ENCODE results near the gene GBP1.
A peak's percentile ranks its signal among the peaks of the same experiment; 100 is the strongest.
"Not testable (repeated sequence)": the region's sequence is repeated elsewhere in the genome, so short reads cannot be mapped to it uniquely, and the experiment has no call there.

Gene GBP1

DNA sequence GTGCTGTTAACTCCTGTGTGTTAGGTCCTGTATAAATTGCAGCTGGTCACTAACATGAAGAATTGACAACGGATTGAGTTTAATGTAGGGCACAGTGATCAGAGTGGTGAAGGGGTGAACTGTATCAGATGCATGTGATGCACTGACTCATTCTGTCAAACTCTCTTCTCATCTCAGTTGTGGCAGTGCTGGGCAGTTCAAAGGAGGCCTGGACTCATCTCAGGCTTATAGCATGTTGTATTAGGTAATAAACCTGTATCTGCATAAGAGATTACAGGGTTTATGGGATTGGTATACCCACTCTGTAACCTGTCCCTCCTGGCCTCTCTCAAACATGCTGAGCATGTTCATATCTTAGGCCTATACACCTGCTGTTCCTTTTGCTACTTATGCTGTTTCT is 29.9 kb downstream of the GBP1 start:
- no peak for DNase-seq (ENCODE audit: low read depth)
- H3K4me3 ChIP-seq (replicated peaks; ENCODE audit: low read depth, low read length), result no peak overlapping the region
- TF ChIP-seq, protein P1, sequence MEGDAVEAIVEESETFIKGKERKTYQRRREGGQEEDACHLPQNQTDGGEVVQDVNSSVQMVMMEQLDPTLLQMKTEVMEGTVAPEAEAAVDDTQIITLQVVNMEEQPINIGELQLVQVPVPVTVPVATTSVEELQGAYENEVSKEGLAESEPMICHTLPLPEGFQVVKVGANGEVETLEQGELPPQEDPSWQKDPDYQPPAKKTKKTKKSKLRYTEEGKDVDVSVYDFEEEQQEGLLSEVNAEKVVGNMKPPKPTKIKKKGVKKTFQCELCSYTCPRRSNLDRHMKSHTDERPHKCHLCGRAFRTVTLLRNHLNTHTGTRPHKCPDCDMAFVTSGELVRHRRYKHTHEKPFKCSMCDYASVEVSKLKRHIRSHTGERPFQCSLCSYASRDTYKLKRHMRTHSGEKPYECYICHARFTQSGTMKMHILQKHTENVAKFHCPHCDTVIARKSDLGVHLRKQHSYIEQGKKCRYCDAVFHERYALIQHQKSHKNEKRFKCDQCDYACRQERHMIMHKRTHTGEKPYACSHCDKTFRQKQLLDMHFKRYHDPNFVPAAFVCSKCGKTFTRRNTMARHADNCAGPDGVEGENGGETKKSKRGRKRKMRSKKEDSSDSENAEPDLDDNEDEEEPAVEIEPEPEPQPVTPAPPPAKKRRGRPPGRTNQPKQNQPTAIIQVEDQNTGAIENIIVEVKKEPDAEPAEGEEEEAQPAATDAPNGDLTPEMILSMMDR (IDR thresholded peaks at IDR 0.05; ENCODE audit: low read length, missing control alignments), result no peak

DNA sequence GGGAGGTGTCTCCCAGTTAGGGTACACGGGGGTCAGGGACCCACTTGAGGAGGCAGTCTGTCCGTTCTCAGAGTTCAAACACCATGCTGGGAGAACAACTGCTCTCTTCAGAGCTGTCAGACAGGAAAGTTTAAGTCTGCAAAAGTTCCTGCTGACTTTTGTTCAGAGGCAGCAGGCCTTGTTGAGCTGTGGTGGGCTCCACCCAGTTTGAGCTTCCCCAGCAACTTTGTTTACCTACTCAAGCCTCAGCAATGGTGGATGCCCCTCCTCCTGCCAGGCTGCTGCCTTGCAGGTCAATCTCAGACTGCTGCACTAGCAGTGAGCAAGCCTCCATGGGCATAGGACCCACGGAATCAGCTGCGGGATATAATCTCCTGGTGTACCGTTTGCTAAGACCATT is 31.0 kb downstream of the GBP1 start:
- DNase-seq (ENCODE audit: low read depth); H3K4me3 ChIP-seq (replicated peaks; ENCODE audit: low read depth, low read length): not testable (repeated sequence)

DNA sequence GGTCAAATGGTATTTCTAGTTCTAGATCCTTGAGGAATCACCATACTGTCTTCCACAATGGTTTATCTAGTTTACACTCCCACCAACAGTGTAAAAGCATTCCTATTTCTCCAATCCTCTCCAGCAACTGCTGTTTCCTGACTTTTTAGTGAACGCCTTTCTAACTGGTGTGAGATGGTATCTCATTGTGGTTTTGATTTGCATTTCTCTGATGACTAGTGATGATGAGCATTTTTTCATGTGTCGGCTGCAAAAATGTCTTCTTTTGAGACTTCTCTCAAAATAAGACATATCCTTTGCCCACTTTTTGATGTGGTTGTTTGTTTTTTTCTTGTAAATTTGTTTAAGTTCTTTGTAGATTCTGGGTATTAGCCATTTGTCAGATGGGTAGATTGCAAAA is 36.0 kb downstream of the GBP1 start:
- H3K4me3 ChIP-seq (replicated peaks; ENCODE audit: low read depth, low read length); DNase-seq (ENCODE audit: low read depth): not testable (repeated sequence)

DNA sequence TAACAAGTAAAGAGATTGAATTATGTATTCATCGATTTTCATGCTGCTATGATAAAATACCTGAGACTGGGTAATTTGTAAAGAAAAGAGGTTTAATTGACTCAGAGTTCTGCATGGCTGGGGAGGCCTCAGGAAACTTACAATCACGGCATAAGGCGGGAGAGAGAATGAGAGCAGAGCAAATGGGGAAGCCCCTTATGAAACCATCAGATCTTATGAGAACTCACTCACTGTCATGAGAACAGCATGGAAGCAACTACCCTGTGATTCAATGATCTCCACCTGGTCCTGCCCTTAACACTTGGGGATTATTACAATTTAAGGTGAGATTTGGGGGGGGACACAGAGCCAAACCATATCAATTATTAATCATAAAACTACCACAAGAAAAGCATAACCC is 39.1 kb downstream of the GBP1 start:
- DNase-seq (ENCODE audit: low read depth), result no peak
- TF ChIP-seq, protein P1 (IDR thresholded peaks at IDR 0.05; ENCODE audit: low read length, missing control alignments), result no peak
- H3K4me3 ChIP-seq (replicated peaks; ENCODE audit: low read depth, low read length), result no peak overlapping the region

DNA sequence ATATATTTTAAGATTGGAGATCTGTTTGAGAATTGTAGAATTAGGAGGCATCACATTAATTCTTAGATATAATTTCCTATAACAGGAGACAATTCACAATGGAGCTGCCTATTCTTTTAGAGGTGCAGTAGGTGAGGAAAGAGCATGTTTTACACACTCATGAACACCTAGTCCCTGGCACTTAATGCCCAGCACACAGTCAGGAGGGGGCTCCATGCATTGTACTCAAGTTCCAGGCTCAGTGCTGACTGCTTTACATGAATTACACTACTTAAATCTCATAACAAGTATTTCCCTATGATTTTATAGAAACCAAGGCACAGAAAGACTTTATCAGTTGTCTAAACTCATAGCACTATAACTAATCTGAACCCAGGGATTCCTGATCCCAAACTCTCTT is 42.0 kb downstream of the GBP1 start:
- H3K4me3 ChIP-seq (replicated peaks; ENCODE audit: low read depth, low read length), result peak overlapping the region; percentile 76

DNA sequence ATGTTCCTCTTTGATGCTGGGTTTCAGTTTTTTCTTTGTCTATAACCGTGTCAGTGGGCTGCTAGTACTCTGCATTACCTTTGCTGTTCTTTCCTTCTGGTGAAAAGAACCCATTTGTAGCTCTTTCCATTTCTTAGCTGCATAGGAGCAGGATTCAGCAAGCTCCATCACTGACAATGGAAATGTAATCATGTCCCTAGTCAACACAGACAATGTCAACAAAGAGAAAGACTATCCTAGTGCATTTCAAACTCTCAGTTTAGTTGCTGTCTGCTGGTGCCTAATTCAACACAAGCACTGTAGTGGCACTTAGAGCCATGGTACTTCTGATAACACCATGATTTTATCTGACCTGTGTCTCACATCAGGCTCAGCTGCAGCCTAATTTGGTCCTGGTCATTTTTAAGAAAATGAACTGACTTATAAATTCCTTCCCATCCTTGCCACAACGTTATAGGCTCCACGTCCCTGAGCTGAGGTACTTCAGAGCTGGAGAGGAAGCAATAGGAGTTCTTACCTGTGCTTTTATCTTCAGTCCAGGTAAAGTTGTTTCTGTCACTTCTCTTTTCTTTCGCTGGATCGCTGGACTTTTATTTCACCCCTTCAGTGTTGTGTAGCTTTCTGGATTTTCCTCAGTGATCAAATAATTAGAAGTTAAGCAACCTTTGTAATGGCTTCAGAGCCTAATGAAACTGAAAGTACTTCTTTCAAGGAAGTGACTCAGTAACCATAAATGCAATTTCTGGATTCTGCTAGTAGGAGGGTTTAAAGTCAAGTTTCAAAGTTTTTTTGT is 42.6 kb downstream of the GBP1 start, which contains the start of gene GBP3:
Gene GBP3 (minus strand): TSS at position 700 of the 793 bp plus-strand sequence. CDS start 2,145 bp downstream, outside the sequence.
- TF ChIP-seq, protein P1 (IDR thresholded peaks at IDR 0.05; ENCODE audit: low read length, missing control alignments), result no peak
- H3K4me3 ChIP-seq (replicated peaks; ENCODE audit: low read depth, low read length), result peak within 1 kb of the TSS; percentile 76
- peak; percentile 77 for DNase-seq (ENCODE audit: low read depth)

More for the DNA sequence above, 42.0 kb downstream of the GBP1 start:
- no peak for DNase-seq (ENCODE audit: low read depth)
- TF ChIP-seq, protein P1 (IDR thresholded peaks at IDR 0.05; ENCODE audit: low read length, missing control alignments), result no peak

DNA sequence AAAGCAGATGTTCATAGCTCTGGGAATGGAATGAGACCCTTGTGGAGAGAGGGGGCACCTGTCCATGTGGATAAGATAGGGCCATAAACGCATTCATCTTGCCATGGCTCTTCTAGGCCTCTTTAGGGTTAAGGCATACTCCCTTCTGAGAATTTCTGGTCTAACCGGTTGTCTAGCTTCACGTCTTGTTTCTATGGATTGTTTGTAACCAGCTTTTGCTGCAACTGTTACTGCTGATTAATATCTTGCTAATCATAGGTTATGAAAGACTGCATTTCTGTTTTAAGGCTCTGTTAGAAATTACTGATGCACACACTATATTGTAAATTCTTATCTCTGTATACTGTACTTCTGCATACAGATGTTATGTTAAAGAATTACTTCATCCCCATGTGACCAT is 46.7 kb downstream of the GBP1 start:
- H3K4me3 ChIP-seq (replicated peaks; ENCODE audit: low read depth, low read length); DNase-seq (ENCODE audit: low read depth): not testable (repeated sequence)

DNA sequence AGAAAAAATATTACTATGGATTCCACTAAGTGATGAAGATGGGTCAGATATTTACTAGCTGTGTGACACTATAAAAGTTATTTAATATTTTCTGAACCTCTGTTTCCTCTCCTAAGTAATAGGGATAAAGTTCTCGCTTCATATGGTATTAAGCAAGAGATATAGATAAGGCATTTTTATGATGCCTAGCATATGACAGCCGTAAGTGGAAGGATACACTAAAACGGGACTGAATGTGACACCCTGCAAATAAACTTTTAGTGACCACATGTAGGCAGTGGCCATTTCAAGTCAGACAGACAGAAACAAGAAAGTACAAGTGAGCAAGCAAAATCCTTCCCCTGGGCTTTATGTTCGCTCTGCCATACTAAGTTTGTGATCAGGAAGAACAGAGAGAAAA is 56.5 kb downstream of the GBP1 start:
- no peak for DNase-seq (ENCODE audit: low read depth)
- TF ChIP-seq, protein P1 (IDR thresholded peaks at IDR 0.05; ENCODE audit: low read length, missing control alignments), result no peak
- H3K4me3 ChIP-seq (replicated peaks; ENCODE audit: low read depth, low read length), result no peak overlapping the region

Measured in fibroblast of pulmonary artery (primary cell).